Measurements from ENCODE around the gene IGSF23. TPM values are rescaled to one million over a fixed set of nuclear protein-coding genes. Genes with fewer than 3 reads are reported as not detected.
"Not testable (repeated sequence)": the region's sequence is repeated elsewhere in the genome, so short reads cannot be mapped to it uniquely, and the experiment has no call there.

The IGSF23 gene
- polyA plus RNA-seq, 4 donors, result 0.55 to 1.7 (median 1.0) TPM

DNA sequence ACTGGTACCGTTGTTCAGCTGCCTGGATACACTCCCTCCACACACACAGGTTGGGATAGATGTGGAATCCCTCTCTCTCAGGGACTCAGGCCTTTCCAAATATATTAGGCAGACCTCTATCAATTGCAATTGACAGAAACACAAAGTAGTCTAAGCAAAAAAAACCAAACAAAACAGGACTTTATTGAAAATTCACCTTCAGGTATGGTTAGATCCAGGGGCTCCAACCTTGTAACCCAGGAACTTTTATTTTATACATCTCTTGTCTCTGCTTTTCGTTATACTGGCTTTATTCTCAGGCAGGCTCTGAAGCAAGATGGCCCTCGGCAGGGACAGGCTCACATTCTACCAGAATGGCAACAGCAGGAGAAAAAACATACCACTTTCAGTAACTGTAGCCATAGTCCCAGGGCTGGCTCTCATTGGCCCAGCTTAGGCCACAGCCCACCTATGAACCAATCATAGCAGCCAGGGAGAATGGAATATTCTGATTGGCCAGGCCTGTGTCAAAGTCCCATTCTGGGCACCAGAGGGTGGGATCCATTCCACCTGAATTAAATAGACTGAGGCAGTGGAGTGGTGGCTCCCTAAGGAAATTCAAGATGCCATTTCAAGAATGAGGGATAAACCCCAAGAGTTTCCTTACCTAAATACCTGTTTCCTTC lies 44.8 kb downstream of the IGSF23 start:
- DNase-seq (ENCODE audit: low read depth in 4 of 4, low spot score in 3 of 4), result no peak

DNA sequence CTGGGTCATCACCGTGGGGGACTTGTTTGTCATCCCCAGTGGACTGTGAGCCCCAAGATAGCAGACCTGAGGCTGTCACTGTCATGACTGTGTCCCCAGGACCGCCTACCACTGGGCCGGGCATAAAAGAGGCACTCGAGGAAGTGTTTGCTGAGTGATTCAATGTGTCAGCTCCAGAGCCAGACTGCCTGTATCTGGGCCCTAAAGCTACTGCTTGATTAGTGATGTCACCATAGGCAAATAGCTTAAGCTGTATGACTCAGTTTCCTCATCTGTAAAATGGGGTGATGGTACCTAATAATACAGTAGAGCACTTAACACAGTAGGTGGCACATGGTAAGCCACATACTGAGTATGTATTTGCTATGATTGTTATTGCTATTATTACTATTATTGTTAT lies 46.7 kb downstream of the IGSF23 start:
- DNase-seq (ENCODE audit: low read depth in 4 of 4, low spot score in 3 of 4), result no peak

DNA sequence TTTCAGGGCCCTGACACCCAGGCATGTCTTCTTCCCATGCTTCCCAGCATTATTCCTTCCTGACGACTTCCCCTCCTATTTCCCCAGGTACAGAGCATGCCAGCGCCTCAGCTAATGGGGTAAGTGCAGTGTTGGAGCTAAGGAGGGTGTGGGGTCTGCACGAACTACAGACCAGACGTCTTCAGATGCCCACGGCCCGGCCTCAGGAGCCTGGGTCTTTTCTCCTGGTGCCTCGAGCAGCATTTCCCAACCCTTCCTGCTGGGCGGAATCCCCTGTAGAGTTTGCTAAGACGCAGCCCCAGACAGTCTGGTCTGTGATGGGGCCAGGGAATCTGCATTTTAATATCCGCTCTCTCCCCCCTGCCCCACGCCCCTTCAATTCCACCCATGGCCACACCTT lies 47.8 kb downstream of the IGSF23 start:
- no peak for DNase-seq (ENCODE audit: low read depth in 4 of 4, low spot score in 3 of 4)

DNA sequence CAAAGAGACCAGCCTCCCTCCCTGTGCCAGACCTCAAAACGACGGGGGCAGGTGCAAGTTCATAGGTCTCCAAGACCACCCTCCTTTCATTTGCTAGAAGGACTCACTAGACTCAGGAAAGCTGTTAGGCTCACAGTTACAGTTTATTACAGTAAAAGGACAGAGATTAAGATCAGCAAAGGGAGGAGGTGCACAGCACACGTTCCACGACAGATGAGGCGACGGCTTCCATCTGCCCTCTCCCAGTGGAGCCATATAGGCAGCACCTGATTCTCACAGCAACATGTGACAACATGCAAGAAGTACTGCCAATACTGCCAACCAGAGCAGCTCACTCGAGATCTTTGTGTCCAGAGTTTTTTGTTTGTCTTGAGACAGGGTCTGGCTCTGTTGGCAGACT lies 48.5 kb downstream of the IGSF23 start:
- no peak for DNase-seq (ENCODE audit: low read depth in 4 of 4, low spot score in 3 of 4)

DNA sequence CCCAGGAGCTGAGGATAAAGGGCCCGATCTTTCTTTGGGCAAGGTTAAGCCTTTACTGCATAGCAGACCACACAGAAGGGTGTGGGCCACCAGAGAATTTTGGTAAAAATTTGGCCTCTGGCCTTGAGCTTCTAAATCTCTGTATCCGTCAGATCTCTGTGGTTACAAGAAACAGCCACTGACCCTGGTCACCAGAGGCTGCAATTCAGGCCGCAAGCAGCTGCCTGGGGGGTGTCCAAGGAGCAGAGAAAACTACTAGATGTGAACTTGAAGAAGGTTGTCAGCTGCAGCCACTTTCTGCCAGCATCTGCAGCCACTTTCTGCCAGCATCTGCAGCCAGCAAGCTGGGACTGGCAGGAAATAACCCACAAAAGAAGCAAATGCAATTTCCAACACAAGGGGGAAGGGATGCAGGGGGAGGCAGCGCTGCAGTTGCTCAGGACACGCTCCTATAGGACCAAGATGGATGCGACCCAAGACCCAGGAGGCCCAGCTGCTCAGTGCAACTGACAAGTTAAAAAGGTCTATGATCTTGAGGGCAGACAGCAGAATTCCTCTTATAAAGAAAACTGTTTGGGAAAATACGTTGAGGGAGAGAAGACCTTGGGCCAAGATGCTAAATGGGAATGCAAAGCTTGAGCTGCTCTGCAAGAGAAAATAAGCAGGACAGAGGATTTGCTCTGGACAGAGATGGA lies 49.5 kb downstream of the IGSF23 start:
- no peak for DNase-seq (ENCODE audit: low read depth in 4 of 4, low spot score in 3 of 4)

DNA sequence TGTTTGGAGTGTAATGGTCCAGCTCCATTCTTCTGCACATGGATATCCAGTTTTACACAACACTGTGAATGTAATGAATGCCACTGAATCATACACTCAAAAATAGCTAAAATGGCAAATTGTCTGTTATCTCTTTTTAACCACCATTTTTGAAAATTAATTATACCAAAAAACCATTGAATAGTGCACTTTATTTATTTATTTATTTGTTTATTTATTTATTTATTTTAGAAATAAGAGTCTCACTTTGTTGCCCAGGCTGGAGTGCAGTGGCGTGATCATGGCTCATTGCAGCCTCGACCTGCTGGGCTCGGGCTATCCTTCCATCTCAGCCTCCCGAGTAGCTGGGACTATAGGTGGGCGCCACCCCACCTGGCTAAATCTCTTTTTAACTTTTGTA lies 50.6 kb downstream of the IGSF23 start:
- no peak for DNase-seq (ENCODE audit: low read depth in 4 of 4, low spot score in 3 of 4)

DNA sequence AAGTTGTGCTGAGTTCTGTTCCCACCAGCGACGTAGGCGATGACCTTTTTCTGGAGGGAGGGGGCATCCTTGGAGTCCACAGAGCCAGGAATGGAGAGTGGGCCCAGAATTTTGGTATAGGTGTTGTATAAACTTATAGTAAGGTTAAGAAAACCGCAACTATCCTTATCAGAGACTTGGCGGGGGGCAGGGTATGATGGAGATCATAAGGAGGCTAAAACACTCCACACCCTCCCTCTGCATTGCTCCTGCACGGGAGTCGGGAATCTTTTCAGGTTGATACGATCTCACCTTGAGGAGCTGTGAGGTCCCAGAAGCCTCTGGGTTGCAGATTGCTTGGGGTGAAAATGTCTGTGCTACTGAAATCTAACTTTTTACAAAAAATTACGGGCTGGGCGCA lies 51.6 kb downstream of the IGSF23 start:
- no peak for DNase-seq (ENCODE audit: low read depth in 4 of 4, low spot score in 3 of 4)

DNA sequence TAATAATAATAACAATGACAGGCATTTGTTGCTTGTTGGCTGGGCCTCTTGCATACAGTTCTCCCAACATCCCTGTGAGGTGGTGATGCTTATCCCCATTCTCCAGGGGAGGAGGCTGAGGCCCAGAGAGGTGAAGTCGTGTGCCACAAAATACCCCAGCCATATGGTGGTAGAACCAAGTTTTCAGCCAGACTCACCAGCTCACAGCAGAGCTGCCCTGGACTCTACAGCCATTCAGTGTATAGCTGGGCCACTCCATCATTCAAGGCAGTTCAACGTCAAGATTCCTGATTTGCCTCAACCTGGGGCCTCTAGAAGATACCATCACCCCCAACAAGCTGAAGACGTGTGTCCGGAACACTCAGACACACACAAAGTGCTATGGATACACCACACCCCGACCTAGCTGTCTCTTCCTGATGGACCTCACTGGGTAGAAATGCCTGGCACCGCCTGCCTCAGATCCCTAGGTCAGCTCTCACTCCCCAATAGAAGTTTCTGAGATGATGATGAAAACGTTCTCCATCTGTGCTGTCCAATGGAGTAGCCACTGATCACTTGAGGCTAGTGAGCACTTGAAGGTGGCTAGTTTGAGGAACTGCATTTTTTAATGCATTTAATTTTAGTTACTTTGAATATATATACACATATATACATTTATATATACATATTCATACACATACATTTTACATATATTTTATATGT lies 53.6 kb downstream of the IGSF23 start:
- no peak for DNase-seq (ENCODE audit: low read depth in 4 of 4, low spot score in 3 of 4)

DNA sequence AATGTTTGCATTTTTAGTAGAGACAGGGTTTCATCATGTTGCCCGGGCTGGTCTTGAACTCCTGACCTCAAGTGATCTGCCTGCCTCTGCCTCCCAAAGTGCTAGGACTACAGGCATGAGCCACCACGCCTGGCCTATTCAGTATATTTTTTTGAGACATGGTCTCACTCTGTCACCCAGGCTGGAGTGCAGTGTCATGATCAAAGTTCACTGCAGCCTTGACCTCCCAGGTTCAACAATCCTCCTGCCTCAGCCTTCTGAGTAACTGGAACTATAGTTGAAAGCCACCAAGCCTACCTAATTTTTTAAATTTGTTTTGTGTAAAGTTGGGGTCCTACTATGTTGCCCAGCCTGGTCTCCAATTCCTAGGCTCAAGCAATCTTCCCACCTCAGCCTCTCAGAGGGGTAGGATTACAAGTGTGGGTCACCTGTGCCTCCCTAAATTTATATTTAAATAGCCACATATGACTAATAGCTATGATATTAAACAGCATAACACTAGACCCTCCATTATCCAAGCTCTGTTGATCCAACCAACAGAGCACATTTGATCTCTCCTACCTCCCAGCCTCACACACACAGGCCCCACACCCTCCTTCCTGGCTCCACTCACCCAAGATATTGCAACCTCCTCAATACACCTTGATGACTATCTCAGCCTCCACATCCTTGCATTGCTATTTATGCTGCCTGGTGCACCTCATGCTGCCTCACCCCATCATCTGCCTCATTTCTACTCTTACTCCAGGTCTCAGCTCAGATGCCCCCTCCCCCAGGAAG lies 55.8 kb downstream of the IGSF23 start:
- DNase-seq (ENCODE audit: low read depth in 4 of 4, low spot score in 3 of 4), result no peak

DNA sequence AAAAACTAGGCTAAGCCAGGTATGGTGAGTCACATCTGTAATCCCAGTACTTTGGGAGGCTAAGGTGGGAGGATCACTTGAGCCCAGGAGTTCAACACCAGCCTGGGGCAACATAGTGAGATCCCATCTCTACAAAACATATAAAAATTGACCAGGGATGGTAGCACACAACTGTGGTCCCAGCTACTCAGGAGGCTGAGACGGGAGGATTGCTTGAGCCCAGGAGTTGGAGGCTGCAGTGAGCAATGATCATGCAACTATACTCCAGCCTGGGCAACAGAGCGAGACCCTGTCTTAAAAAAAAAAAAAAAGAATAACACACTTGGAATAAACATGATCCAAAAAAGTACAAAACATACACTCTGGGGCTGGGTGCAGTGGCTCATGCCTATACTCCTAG lies 56.7 kb downstream of the IGSF23 start:
- not testable (repeated sequence) for DNase-seq (ENCODE audit: low read depth in 4 of 4, low spot score in 3 of 4)

DNA sequence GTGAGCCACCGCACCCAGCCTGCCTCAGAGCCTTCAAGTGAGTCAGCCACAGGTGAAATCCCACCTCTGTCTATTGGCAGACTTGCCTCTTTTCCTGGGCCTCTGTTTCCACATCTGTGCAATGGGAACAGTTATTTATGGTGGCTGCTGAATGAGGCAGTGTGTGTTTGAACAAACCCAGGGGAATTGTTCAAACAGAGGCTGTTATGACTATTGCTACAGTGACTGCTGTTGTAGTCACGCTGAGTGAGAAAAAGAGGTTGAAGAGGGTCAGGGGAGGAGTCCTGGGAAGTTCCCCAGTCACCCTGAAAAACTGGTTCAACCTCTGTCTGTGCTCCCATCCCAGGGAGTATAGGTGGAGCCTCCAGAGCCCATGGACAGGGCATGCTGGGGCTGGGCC lies 58.0 kb downstream of the IGSF23 start, which contains the start of gene CEACAM19:
TSS of gene CEACAM19 (plus strand) at position 83 of the 400 bp plus-strand sequence. CDS start 450 bp downstream, outside the sequence.
- no peak for DNase-seq (ENCODE audit: low read depth in 4 of 4, low spot score in 3 of 4)

DNA sequence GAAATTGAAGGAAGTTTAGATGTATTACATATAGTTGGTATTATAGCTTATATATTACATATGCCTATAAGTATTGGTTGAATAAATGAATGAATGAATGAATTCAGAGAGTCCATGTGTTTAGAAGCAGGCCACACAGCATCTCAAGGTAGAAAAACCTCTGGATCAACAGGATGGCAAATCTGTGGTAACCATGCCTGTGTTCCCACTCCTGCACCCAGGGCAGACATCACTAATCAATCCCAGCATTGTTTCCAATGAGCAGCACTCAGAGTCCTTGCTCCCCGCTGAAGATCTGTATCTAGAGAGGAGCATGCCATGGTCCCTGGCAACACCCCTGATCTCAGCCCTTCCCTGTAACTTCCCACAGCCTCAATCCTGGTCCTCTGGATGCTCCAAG lies 58.9 kb downstream of the IGSF23 start:
- no peak for DNase-seq (ENCODE audit: low read depth in 4 of 4, low spot score in 3 of 4)

DNA sequence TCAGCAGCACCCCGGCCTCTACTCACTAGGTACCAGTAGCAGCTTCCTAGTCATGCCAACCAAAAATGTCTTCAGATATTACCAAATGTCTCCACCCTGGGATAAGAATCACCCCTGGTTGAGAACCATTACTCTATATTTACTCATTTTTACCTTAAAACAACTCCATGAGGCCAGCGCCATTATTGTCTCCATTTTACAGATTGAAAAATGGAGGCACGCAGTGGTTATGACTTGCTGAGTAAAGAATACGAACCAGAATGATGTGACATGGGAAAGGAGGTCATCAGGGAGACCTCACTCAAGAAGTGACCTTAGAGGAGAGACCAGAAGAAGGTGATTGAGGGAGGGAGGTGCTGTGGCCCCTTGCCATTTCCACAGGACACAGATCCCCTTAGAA lies 60.1 kb downstream of the IGSF23 start:
- no peak for DNase-seq (ENCODE audit: low read depth in 4 of 4, low spot score in 3 of 4)

DNA sequence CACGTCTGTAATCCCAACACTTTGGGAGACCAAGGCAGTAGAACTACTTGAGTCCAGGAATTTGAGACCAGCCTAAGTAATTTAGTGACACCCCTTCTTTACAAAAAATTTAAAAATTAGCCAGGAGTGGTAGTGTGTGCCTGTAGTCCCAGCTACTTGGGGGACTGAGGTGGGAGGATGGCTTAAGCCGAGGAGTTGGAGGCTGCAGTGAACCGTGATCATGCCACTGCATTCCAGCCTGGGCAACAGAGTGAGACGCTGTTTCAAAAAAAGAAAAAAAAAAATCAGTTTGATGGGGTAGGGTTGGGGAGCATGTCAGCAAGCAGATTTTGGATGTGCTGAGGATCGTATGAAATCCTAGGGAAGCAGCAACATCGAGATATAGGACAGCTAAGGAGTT lies 62.2 kb downstream of the IGSF23 start:
- DNase-seq (ENCODE audit: low read depth in 4 of 4, low spot score in 3 of 4), result no peak

DNA sequence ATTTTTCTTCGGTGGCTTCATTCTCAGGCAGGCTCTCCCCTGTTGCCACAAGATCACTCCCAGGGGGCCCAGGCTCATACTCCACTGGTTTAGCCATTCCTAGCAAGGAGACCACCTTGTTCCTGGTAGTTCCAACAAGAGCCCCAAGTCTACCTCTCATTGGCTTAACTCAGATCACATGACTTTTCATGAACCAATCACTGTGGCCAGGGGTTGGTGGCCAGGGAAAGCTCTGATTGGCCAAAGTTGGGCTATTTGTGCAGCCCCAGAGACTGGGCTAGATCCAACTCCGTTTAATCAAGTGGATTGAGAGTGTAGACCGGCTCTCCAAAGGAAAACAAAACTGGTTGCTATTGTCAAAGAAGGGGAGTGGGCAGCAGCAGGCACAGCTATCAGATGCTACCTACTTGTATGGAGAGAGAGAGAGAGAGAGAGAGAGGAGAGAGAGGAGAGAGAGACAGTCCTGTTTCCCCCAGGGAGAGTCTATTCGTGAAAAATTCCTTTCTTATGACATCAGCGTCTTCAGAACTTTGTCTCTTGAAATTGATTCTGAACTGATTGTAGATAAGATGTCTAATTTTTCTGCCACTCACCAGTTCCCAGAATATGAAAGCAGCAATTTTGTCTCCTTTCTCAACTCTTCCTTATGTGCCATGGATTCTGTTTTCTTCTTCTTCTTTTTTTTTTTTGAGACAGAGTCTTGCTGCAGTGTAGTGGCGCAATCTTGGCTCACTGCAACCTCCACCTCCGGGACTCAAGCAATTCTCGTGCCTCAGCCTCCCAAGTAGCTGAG lies 63.9 kb downstream of the IGSF23 start:
- no peak for DNase-seq (ENCODE audit: low read depth in 4 of 4, low spot score in 3 of 4)

DNA sequence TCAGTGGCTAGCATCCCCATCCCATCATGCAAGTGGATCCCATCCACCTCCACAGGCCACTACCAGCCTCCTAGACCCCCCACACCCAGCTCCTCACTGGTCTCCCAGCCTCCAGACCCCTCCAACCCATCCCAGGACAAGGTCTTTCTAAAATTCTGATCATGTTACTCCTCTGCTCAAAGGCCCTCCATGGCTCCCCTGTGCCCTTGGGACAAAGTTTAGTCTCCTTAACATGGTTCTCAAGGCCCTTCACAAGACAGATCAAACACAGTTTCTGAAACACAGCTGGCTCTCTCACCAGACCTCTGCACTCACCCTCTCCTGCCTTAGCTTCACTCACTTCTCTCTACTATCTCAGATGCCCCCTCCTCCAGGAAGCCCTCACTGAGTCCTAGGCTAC lies 67.2 kb downstream of the IGSF23 start:
- DNase-seq (ENCODE audit: low read depth in 4 of 4, low spot score in 3 of 4), result no peak

DNA sequence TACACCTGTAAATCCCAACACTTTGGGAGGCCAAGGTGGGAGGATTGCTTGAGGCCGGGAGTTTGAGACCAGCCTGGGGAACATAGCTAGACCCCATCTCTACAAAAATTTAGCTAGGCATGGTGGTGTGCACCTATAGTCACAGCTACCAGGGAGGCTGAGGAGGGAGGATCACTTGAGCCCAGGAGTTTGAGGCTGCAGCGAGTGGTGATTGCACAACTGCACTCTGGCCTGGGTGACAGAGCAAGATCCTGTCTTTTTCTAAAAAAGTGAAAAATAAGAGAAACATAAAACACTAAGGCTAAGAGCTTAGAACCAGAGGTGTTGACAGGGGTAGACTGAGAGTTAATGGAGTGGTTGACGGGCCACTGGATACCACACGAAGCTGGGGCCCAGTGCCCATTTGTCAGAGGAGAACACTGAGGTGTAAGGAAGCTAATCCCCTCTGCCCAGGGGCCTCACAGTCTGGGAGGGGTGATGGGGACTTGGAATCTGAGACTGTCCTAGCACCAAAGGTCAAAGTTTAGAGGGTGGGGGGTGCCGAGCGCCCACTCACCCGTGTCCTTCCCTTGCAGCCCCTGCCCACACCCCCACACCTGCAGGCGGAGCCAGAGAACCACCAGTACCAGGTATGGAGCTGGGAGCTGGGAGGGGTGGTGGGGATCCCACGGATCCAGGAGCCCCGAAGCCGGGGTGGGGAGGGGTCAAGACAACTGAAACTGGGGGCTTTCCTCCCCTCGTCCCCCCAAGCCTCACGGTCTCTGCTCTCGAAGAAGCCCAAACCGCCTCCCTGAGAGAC lies 68.8 kb downstream of the IGSF23 start:
- DNase-seq (ENCODE audit: low read depth in 4 of 4, low spot score in 3 of 4), result no peak

DNA sequence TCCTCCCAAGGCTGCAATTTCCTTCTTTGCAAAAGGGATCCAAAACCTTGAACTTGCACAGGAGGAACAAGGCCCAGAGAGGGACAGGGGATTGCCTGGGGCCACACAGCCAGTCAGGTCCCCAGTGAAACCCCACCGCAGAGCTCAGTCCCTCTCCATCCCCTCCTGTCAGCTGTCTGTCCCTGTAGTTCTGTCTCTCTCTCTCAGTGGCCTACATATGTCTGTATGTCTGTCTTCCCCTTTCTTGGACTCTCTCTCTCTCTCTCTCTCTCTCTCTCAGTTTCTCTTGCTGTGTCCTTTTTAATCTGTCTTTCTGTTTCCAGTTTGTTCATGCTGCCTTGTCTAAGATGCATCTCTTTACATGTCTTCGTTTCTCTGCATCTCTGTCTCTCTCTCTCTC lies 69.4 kb downstream of the IGSF23 start:
- DNase-seq (ENCODE audit: low read depth in 4 of 4, low spot score in 3 of 4), result no peak

DNA sequence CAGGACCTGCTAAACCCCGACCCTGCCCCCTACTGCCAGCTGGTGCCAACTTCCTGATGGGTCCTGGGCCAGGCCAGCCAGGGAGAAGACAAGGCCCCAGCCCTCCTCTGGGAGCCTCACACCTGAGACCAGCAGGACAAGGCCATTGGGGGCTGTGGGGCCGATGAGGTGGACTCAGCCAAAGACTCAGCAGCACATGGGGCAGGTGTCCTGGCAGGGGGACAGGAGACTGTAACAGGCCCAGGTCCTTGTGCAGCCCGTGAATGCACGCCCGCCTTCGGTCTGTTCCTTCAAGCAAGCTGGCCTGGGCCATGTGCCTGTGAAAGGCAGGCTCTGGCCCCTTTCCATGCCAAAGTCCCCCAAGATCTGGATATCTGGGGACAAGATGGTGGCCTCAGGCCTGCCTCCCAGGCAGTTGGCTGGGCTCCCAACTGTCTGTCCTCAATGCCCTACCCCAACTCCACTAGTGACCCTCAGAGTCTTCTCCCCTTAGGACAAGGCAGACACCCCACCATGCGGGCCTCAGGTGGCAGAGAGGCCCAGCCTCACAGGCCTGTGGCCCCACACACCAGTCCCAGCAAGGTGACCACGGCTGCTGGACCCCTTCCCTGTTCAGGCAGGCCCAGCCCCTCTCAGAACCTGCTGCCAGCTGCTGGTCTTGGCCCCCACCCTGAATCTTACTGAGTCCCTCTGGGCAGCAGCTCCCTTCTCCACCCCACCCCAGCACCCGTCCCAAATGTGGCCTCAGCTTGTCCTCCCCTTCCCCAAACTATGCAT lies 70.3 kb downstream of the IGSF23 start:
- DNase-seq (ENCODE audit: low read depth in 4 of 4, low spot score in 3 of 4), result no peak

Measured in right renal pelvis (tissue), 4 donors.